HG03521 (cell line): ENCODE measurements around the gene RAD54L.
"Not testable (repeated sequence)": the region's sequence is repeated elsewhere in the genome, so short reads cannot be mapped to it uniquely, and the experiment has no call there.

Experiments
- ATAC-seq: cut with Tn5 transposase; IDR thresholded peaks from one replicate; pipeline ENCODE4 v1.9.1; 2021; ENCODE audit warnings: mild to moderate bottlenecking, moderate library complexity; ENCODE audit not compliant: unreplicated experiment

Gene RAD54L

GRCh38 chr1:46247436-46248121 is at the start of gene RAD54L:
Gene RAD54L (plus strand): TSS chr1:46247763. CDS start chr1:46248406, 643 bp downstream.
- ATAC-seq = peak; percentile 90

- peak; percentile 90 for ATAC-seq
Measured at GRCh38 chr1:46197964-46198811, 49.4 kb upstream of the RAD54L start, which contains the start of gene POMGNT1. Gene POMGNT1 (minus strand): TSS chr1:46198434. CDS start chr1:46197821, 613 bp downstream.

- no peak for ATAC-seq
Measured at GRCh38 chr1:46199233-46199749, 48.3 kb upstream of the RAD54L start.

GRCh38 chr1:46203738-46204405 is 43.7 kb upstream of the RAD54L start:
- no peak for ATAC-seq

GRCh38 chr1:46204406-46204742 is 43.2 kb upstream of the RAD54L start:
- ATAC-seq = no peak

GRCh38 chr1:46205141-46205540 is 42.4 kb upstream of the RAD54L start:
- no peak for ATAC-seq

- no peak for ATAC-seq
Measured at GRCh38 chr1:46205791-46206190, 41.8 kb upstream of the RAD54L start.

GRCh38 chr1:46206399-46206798 is 41.2 kb upstream of the RAD54L start:
- no peak for ATAC-seq

- ATAC-seq = no peak
Measured at GRCh38 chr1:46210561-46210960, 37.0 kb upstream of the RAD54L start.

- ATAC-seq = no peak
Measured at GRCh38 chr1:46211051-46211450, 36.5 kb upstream of the RAD54L start.

- no peak for ATAC-seq
Measured at GRCh38 chr1:46215504-46215903, 32.1 kb upstream of the RAD54L start.

GRCh38 chr1:46218443-46218842 is 29.1 kb upstream of the RAD54L start:
- ATAC-seq = no peak

- no peak for ATAC-seq
Measured at GRCh38 chr1:46219551-46220520, 27.7 kb upstream of the RAD54L start.

GRCh38 chr1:46220808-46221207 is 26.8 kb upstream of the RAD54L start:
- ATAC-seq = no peak

- no peak for ATAC-seq
Measured at GRCh38 chr1:46221749-46222148, 25.8 kb upstream of the RAD54L start.

GRCh38 chr1:46223055-46223454 is 24.5 kb upstream of the RAD54L start:
- ATAC-seq = not testable (repeated sequence)

- peak; percentile 87 for ATAC-seq
Measured at GRCh38 chr1:46223472-46223943, 24.1 kb upstream of the RAD54L start.

GRCh38 chr1:46224966-46225365 is 22.6 kb upstream of the RAD54L start:
- no peak for ATAC-seq

- ATAC-seq = not testable (repeated sequence)
Measured at GRCh38 chr1:46231231-46231630, 16.3 kb upstream of the RAD54L start.

GRCh38 chr1:46236882-46237281 is 10.7 kb upstream of the RAD54L start:
- ATAC-seq = no peak
